ENCODE results near the gene THSD7A. TPM values are rescaled to one million over a fixed set of nuclear protein-coding genes. Genes with fewer than 3 reads are reported as not detected.

The THSD7A gene
- total RNA-seq, 2 experiments from 2014 or later, result not detected

- CTCF ChIA-PET, result no interaction called here
- POLR2A ChIA-PET, result no interaction called here
Observed at GRCh38 chr7:11788568-11788967, 43.4 kb downstream of the THSD7A start.

GRCh38 chr7:11787534-11787933, 44.5 kb downstream of the THSD7A start:
- no peaks in the 10 kb centered on the region for H3K4me1 Mint-ChIP-seq
- POLR2A ChIA-PET, result no interaction called here
- H3K27me3 Mint-ChIP-seq, result no peaks in the 10 kb centered on the region
- H3K9me3 Mint-ChIP-seq, result no peaks in the 10 kb centered on the region
- DNase-seq, result no peak
- H3K4me3 Mint-ChIP-seq, result no peak overlapping the region
- CTCF ChIA-PET, result no interaction called here
- H3K27ac Mint-ChIP-seq, result no peak overlapping the region
- no peaks in the 10 kb centered on the region for H3K36me3 Mint-ChIP-seq (ENCODE audit: low read depth)

More at GRCh38 chr7:11788568-11788967, 43.4 kb downstream of the THSD7A start:
- Mint-ChIP-seq H3K27ac (no peak overlapping the region), H3K4me1 (no peaks in the 10 kb centered on the region), H3K9me3 (no peaks in the 10 kb centered on the region), H3K27me3 (no peaks in the 10 kb centered on the region), H3K36me3 (ENCODE audit: low read depth) (no peaks in the 10 kb centered on the region), H3K4me3 (no peak overlapping the region)
- DNase-seq, result no peak

GRCh38 chr7:11786186-11786585, 45.8 kb downstream of the THSD7A start:
- no peak for DNase-seq
- no peaks in the 10 kb centered on the region for H3K9me3 Mint-ChIP-seq
- no peaks in the 10 kb centered on the region for H3K36me3 Mint-ChIP-seq (ENCODE audit: low read depth)
- H3K4me1 Mint-ChIP-seq, result no peaks in the 10 kb centered on the region
- H3K4me3 Mint-ChIP-seq, result no peak overlapping the region
- ChIA-PET POLR2A (no interaction called here), CTCF (no interaction called here)
- no peaks in the 10 kb centered on the region for H3K27me3 Mint-ChIP-seq
- no peak overlapping the region for H3K27ac Mint-ChIP-seq

- no peak for DNase-seq
- ChIA-PET POLR2A (no interaction called here), CTCF (no interaction called here)
- Mint-ChIP-seq H3K27me3 (no peaks in the 10 kb centered on the region), H3K36me3 (ENCODE audit: low read depth) (no peaks in the 10 kb centered on the region), H3K4me1 (no peaks in the 10 kb centered on the region), H3K9me3 (no peaks in the 10 kb centered on the region), H3K27ac (no peak overlapping the region), H3K4me3 (no peak overlapping the region)
Observed at GRCh38 chr7:11784769-11785536, 47.0 kb downstream of the THSD7A start.

- no peak overlapping the region for H3K27ac Mint-ChIP-seq
- H3K27me3 Mint-ChIP-seq, result no peaks in the 10 kb centered on the region
- POLR2A ChIA-PET, result no interaction called here
- no peaks in the 10 kb centered on the region for H3K9me3 Mint-ChIP-seq
- no peak for DNase-seq
- no peak overlapping the region for H3K4me3 Mint-ChIP-seq
- no peaks in the 10 kb centered on the region for H3K4me1 Mint-ChIP-seq
- CTCF ChIA-PET, result no interaction called here
- H3K36me3 Mint-ChIP-seq (ENCODE audit: low read depth), result no peaks in the 10 kb centered on the region
Observed at GRCh38 chr7:11779864-11780674, 51.9 kb downstream of the THSD7A start.

GRCh38 chr7:11776039-11776438, 56.0 kb downstream of the THSD7A start:
- H3K36me3 Mint-ChIP-seq (ENCODE audit: low read depth), result no peaks in the 10 kb centered on the region
- no peaks in the 10 kb centered on the region for H3K4me1 Mint-ChIP-seq
- H3K27ac Mint-ChIP-seq, result no peak overlapping the region
- H3K27me3 Mint-ChIP-seq, result no peaks in the 10 kb centered on the region
- POLR2A ChIA-PET, result no interaction called here
- CTCF ChIA-PET, result no interaction called here
- H3K4me3 Mint-ChIP-seq, result no peak overlapping the region
- DNase-seq, result no peak
- peaks cover 2% of the 10 kb centered on the region for H3K9me3 Mint-ChIP-seq

GRCh38 chr7:11775401-11775800, 56.6 kb downstream of the THSD7A start:
- no peaks in the 10 kb centered on the region for H3K27me3 Mint-ChIP-seq
- no peak for DNase-seq
- no peaks in the 10 kb centered on the region for H3K36me3 Mint-ChIP-seq (ENCODE audit: low read depth)
- H3K4me1 Mint-ChIP-seq, result no peaks in the 10 kb centered on the region
- CTCF ChIA-PET, result no interaction called here
- POLR2A ChIA-PET, result no interaction called here
- H3K9me3 Mint-ChIP-seq, result peaks cover 2% of the 10 kb centered on the region
- no peak overlapping the region for H3K27ac Mint-ChIP-seq
- H3K4me3 Mint-ChIP-seq, result no peak overlapping the region

- no peak overlapping the region for H3K4me3 Mint-ChIP-seq
- POLR2A ChIA-PET, result no interaction called here
- CTCF ChIA-PET, result no interaction called here
Observed at GRCh38 chr7:11768263-11768662, 63.7 kb downstream of the THSD7A start.

GRCh38 chr7:11767148-11767547, 64.8 kb downstream of the THSD7A start:
- ChIA-PET POLR2A (no interaction called here), CTCF (no interaction called here)
- Mint-ChIP-seq H3K27me3 (no peaks in the 10 kb centered on the region), H3K9me3 (peaks cover 2% of the 10 kb centered on the region), H3K27ac (no peak overlapping the region), H3K4me1 (no peaks in the 10 kb centered on the region), H3K36me3 (ENCODE audit: low read depth) (no peaks in the 10 kb centered on the region), H3K4me3 (no peak overlapping the region)
- no peak for DNase-seq

More at GRCh38 chr7:11768263-11768662, 63.7 kb downstream of the THSD7A start:
- H3K4me1 Mint-ChIP-seq, result no peaks in the 10 kb centered on the region
- H3K27ac Mint-ChIP-seq, result no peak overlapping the region
- no peaks in the 10 kb centered on the region for H3K27me3 Mint-ChIP-seq
- DNase-seq, result no peak
- H3K9me3 Mint-ChIP-seq, result peaks cover 2% of the 10 kb centered on the region
- no peaks in the 10 kb centered on the region for H3K36me3 Mint-ChIP-seq (ENCODE audit: low read depth)

GRCh38 chr7:11760372-11760771, 71.6 kb downstream of the THSD7A start:
- H3K27me3 Mint-ChIP-seq, result no peaks in the 10 kb centered on the region
- ChIA-PET CTCF (no interaction called here), POLR2A (no interaction called here)
- no peak overlapping the region for H3K4me3 Mint-ChIP-seq
- no peaks in the 10 kb centered on the region for H3K4me1 Mint-ChIP-seq
- H3K27ac Mint-ChIP-seq, result no peak overlapping the region
- H3K36me3 Mint-ChIP-seq (ENCODE audit: low read depth), result no peaks in the 10 kb centered on the region
- no peaks in the 10 kb centered on the region for H3K9me3 Mint-ChIP-seq
- DNase-seq, result no peak

GRCh38 chr7:11758627-11759111, 73.3 kb downstream of the THSD7A start:
- ChIA-PET POLR2A (no interaction called here), CTCF (no interaction called here)
- H3K36me3 Mint-ChIP-seq (ENCODE audit: low read depth), result no peaks in the 10 kb centered on the region
- H3K9me3 Mint-ChIP-seq, result no peaks in the 10 kb centered on the region
- no peak overlapping the region for H3K4me3 Mint-ChIP-seq
- no peak for DNase-seq
- no peaks in the 10 kb centered on the region for H3K4me1 Mint-ChIP-seq
- H3K27me3 Mint-ChIP-seq, result no peaks in the 10 kb centered on the region
- no peak overlapping the region for H3K27ac Mint-ChIP-seq

GRCh38 chr7:11757153-11757552, 74.8 kb downstream of the THSD7A start:
- H3K36me3 Mint-ChIP-seq (ENCODE audit: low read depth), result no peaks in the 10 kb centered on the region
- ChIA-PET POLR2A (no interaction called here), CTCF (no interaction called here)
- no peaks in the 10 kb centered on the region for H3K4me1 Mint-ChIP-seq
- H3K27ac Mint-ChIP-seq, result no peak overlapping the region
- H3K9me3 Mint-ChIP-seq, result no peaks in the 10 kb centered on the region
- no peak overlapping the region for H3K4me3 Mint-ChIP-seq
- H3K27me3 Mint-ChIP-seq, result no peaks in the 10 kb centered on the region
- no peak for DNase-seq

GRCh38 chr7:11754933-11755332, 77.1 kb downstream of the THSD7A start:
- ChIA-PET POLR2A (no interaction called here), CTCF (no interaction called here)
- Mint-ChIP-seq H3K4me3 (no peak overlapping the region), H3K36me3 (ENCODE audit: low read depth) (no peaks in the 10 kb centered on the region), H3K27ac (no peak overlapping the region), H3K27me3 (no peaks in the 10 kb centered on the region), H3K9me3 (no peaks in the 10 kb centered on the region), H3K4me1 (no peaks in the 10 kb centered on the region)
- no peak for DNase-seq

GRCh38 chr7:11754123-11754522, 77.9 kb downstream of the THSD7A start:
- Mint-ChIP-seq H3K4me3 (no peak overlapping the region), H3K27me3 (no peaks in the 10 kb centered on the region), H3K27ac (no peak overlapping the region), H3K4me1 (no peaks in the 10 kb centered on the region), H3K36me3 (ENCODE audit: low read depth) (no peaks in the 10 kb centered on the region), H3K9me3 (no peaks in the 10 kb centered on the region)
- no peak for DNase-seq
- CTCF ChIA-PET, result no interaction called here
- POLR2A ChIA-PET, result no interaction called here

All from activated CD4-positive, alpha-beta T cell treated with anti-CD3 and anti-CD28 coated beads, Interleukin-2, amount 10 ng/mL, durations not matched to agents 7 days and 5 days (primary cell).